ENCODE measurements around the gene BMP8A. TPM values are rescaled to one million over a fixed set of nuclear protein-coding genes. Genes with fewer than 3 reads are reported as not detected.

BMP8A gene
- total and polyA plus RNA-seq, 2 of the 8 experiments (the other 6 are each of a cell fraction or from before 2014, with no cell fraction given) = 0.38 to 0.43 TPM

DNA sequence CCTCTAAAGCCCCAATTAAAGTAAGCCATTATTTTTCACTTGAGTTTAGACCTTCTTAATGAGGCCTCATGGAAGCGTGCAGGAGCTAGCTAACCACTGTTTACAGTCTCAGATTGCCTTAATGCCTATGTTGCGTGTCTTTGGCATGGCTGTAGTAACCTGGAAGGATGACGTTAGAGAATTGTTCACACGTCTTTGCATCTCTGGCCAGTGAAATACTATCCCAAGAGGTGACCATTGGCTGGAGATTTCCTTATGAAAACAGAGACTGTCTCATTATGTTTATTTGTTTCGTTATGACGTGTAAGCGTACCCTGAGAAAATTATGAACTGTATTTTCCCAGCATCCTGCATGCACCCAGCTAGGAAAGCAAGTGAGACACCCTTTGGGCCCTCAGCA lies 18.6 kb upstream of the BMP8A start:
- ChIA-PET POLR2A (ENCODE audit: partially characterized antibody) (no interaction called here), CTCF (ENCODE audit: partially characterized antibody) (interaction anchor here (0.7 to 12.0 kb wide), 2 partner anchors 8 to 67 kb away, joined by 3 to 68 read pairs; no protein-coding TSS in a partner anchor)
- Histone ChIP-seq H2BK15ac (ENCODE audit: low read length) (no peak overlapping the region), H3K9ac (replicated peaks in 1 of 4; ENCODE audit: extremely low read depth in 1 of 4, low read depth in 3 of 4, low read length in 3 of 4) (no peak overlapping the region), H4K20me1 (replicated peaks in 1 of 2; ENCODE audit: control insufficient read depth in 1 of 2, insufficient read depth in 2 of 2, low read length in 2 of 2) (peaks cover 0 to 3% of the 10 kb centered on the region in 2 experiments), H2BK12ac (ENCODE audit: low read depth, low read length) (no peak overlapping the region), H2AFZ (ENCODE audit: low read length) (no peak overlapping the region), H3K79me2 (ENCODE audit: control insufficient read depth in 1 of 2, insufficient read depth in 2 of 2, low read length in 2 of 2) (no peaks in the 10 kb centered on the region), H3K4me1 (replicated peaks in 1 of 4; ENCODE audit: control insufficient read depth in 3 of 4, insufficient read depth in 4 of 4, low read length in 3 of 4) (no peaks in the 10 kb centered on the region), H3K56ac (replicated peaks; ENCODE audit: insufficient read length, low read depth, low read length) (no peak overlapping the region), H3K4me2 (ENCODE audit: insufficient read depth in 1 of 2, low read depth in 2 of 2, low read length in 2 of 2) (no peak overlapping the region), H3K79me1 (ENCODE audit: low read depth, low read length) (no peaks in the 10 kb centered on the region), H3K27me3 (replicated peaks in 1 of 4; ENCODE audit: control insufficient read depth in 3 of 4, extremely low read depth in 1 of 4, insufficient read depth in 3 of 4, low read length in 3 of 4) (no peaks in the 10 kb centered on the region), H3K14ac (ENCODE audit: insufficient read length) (no peak overlapping the region), H3K4me3 (ENCODE audit: extremely low read depth in 1 of 4, insufficient read depth in 2 of 4, low read depth in 3 of 4, low read length in 4 of 4) (no peak overlapping the region), H3K27ac (ENCODE audit: low read depth, low read length) (no peak overlapping the region), H4K8ac (ENCODE audit: extremely low read depth, insufficient read depth, low read length) (no peak overlapping the region), H3K23ac (ENCODE audit: insufficient read length) (no peak overlapping the region), H2AK5ac (ENCODE audit: low read depth, low read length) (no peak overlapping the region), H4K5ac (ENCODE audit: insufficient read length, low read depth, low read length) (no peak overlapping the region), H2BK20ac (ENCODE audit: low read length) (no peak overlapping the region), H3K4ac (replicated peaks; ENCODE audit: insufficient read length, low read depth, low read length) (no peak overlapping the region), H4K91ac (replicated peaks; ENCODE audit: insufficient read length, low read length) (no peak overlapping the region), H2BK5ac (ENCODE audit: low read depth, low read length) (no peak overlapping the region), H3K36me3 (ENCODE audit: control insufficient read depth in 2 of 4, insufficient read depth in 4 of 4, low read length in 3 of 4) (peaks cover 3 to 42% (median 26%) of the 10 kb centered on the region in 4 experiments; a peak in 6 of 8 replicates), H2BK120ac (replicated peaks; ENCODE audit: low read depth, low read length) (no peak overlapping the region), H3K18ac (ENCODE audit: extremely low read depth, low read length) (no peak overlapping the region), H3K23me2 (ENCODE audit: low read depth, low read length) (no peaks in the 10 kb centered on the region), H3K9me3 (ENCODE audit: insufficient read depth in 2 of 2, low read depth in 1 of 2, low read length in 1 of 2) (no peaks in the 10 kb centered on the region)
- DNase-seq (ENCODE audit: low read depth in 1 of 2, low spot score in 2 of 2) = no peak
- no peak for FAIRE-seq
- 89% methylated on average over 7 of the region's 7 CpGs; no CpG with 5 or more reads in 1 of the 2 experiments for WGBS, 2 experiments (ENCODE audit: extremely low coverage in 1 of 2, insufficient coverage in 1 of 2, insufficient read length in 1 of 2, insufficient replicate concordance in 2 of 2, low coverage in 1 of 2, low lambda C conversion rate in 2 of 2, missing lambda C conversion rate in 1 of 2)
- TF ChIP-seq KDM4A (IDR thresholded peaks at IDR 0.05; ENCODE audit: low read depth, low read length, severe bottlenecking) = no peak
- TF ChIP-seq SP1 (IDR thresholded peaks at IDR 0.05; ENCODE audit: low read depth, low read length) = no peak
- no peak for TF ChIP-seq CBX5 (IDR thresholded peaks at IDR 0.05; ENCODE audit: low read depth, low read length)
- TF ChIP-seq, protein P1, sequence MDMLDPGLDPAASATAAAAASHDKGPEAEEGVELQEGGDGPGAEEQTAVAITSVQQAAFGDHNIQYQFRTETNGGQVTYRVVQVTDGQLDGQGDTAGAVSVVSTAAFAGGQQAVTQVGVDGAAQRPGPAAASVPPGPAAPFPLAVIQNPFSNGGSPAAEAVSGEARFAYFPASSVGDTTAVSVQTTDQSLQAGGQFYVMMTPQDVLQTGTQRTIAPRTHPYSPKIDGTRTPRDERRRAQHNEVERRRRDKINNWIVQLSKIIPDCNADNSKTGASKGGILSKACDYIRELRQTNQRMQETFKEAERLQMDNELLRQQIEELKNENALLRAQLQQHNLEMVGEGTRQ (IDR thresholded peaks at IDR 0.05; ENCODE audit: low read length) = no peak
- TF ChIP-seq TAF1 (IDR thresholded peaks at IDR 0.05; ENCODE audit: low read depth, low read length) = no peak
- TF ChIP-seq CTBP2 (IDR thresholded peaks at IDR 0.05; ENCODE audit: borderline replicate concordance, insufficient read depth, insufficient read length, low read length) = no peak
- TF ChIP-seq ASH2L (IDR thresholded peaks at IDR 0.05; ENCODE audit: low read length) = no peak
- no peak for TF ChIP-seq KDM5A (IDR thresholded peaks at IDR 0.05; ENCODE audit: low read length)
- no peak for TF ChIP-seq TEAD4 (IDR thresholded peaks at IDR 0.05; ENCODE audit: low read depth, low read length)
- no peak for TF ChIP-seq GABPA (IDR thresholded peaks at IDR 0.05; ENCODE audit: borderline replicate concordance, insufficient read depth, low read length)
- no peak for TF ChIP-seq BACH1 (IDR thresholded peaks at IDR 0.05; ENCODE audit: low read length)
- TF ChIP-seq RXRA (IDR thresholded peaks at IDR 0.05; ENCODE audit: insufficient read depth, low read depth, low read length) = no peak
- TF ChIP-seq JUN (IDR thresholded peaks at IDR 0.05; ENCODE audit: low read depth, low read length) = no peak

All from H1 (cell line).